NCI-H82 treated with DMSO at 0.1 percent for 48 hours (cell line): ENCODE results near the gene SLC37A2.
A peak's percentile ranks its signal among the peaks of the same experiment; 100 is the strongest.

ENCODE experiments used
- DNase-seq: peaks from one replicate; lab custom pipeline; 2025; ENCODE audit not compliant: unreplicated experiment; lab: John Stamatoyannopoulos, UW

The SLC37A2 gene

DNA sequence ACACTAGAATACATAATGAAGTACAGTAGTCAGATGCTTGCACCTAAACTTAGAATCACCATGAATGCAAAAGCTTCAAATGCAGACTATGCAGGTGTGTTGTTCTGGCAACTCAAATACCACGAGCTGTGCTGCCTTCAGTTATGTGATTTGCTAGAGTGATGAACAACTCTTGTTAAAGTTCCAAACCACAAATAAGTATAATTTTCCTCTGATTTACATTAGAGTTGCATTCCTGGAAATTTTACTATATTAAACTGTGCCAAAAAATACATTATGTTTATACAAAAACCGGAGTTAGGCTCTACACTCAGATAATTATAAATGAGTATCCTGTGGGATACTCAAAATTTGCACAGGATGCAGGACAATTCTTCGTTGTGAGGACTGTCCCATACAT, 45.4 kb downstream of the SLC37A2 start:
- no peak for DNase-seq

DNA sequence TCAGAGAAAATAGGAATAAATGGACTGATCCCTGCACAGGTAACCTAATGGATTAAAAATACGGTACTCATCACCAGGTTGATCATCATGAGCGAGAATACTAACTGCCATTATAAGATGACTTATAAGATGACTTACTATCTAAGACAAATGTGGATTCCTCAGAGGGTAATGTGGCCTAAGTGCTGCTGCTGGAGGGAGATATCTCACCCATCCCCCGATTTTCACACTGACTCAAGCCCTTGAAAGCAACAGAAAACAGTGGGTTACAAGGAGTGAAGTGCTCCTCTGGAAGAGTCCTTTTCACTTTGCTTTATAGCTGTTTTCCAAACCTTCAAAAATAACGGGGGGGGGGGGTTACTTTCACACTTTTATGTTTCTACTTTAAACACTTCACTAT, 47.4 kb downstream of the SLC37A2 start:
- DNase-seq = no peak

DNA sequence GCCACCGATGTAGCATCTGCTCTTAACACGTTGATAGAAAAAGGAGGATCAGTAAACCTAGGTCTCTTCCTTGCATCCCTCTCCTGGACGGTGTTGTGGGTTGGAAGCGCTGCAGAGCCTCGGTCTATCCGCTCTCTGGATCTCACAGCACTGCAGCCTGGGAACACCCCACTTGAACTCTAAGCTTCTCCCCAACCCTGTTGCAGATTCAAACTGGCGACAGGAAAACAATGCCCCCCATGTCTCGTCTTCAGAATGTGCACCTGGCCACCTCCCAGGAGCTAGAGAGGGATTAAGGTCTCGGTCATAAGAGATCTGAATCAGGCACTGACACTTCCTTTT, 47.9 kb downstream of the SLC37A2 start:
- DNase-seq = no peak

DNA sequence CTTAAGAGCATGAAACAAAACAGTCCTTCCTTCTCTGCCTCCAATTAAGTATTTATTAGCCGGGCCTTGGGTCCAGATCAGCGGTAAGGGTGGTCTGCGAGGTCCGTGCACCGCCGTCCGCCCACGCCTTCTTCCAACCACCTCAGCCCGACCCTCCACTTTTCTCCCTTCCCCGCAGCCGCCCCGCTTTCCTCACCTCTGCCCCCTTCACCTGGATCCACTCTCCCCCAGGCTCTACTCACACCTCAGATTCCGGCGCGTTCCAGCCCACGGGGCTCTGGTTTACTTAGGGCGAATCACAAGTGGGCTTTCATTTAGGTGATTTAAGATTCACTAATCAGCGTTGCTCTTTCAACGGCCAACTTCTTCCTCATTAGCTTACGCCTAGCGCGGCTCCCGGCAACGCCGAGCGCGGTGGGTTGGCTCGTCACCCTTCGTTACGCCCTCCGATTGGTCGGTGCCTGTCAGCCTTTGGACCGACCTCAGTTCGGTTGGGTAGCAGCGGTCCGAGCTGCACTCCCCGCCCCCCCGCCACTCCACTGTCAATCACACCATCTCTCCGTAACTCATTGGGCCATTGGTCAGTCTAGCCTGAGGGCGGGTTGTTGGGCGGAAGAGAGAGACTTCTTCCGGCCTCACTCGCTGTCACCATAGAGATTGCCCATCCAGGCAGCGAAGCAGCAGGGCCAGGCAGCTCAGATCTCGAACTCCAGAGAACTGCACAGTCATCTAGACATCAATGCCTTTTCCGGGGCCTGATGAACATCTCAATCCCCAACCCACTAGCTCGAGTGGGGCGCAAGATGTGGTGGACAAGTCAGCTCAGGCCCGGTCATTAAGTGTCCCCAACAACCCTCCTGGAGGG, 48.5 kb downstream of the SLC37A2 start, which contains the start of gene TMEM218:
TSS of gene TMEM218 (minus strand) at position 284 of the 865 bp plus-strand sequence. CDS start 9,385 bp downstream, outside the sequence.
- DNase-seq = peak; percentile 97

DNA sequence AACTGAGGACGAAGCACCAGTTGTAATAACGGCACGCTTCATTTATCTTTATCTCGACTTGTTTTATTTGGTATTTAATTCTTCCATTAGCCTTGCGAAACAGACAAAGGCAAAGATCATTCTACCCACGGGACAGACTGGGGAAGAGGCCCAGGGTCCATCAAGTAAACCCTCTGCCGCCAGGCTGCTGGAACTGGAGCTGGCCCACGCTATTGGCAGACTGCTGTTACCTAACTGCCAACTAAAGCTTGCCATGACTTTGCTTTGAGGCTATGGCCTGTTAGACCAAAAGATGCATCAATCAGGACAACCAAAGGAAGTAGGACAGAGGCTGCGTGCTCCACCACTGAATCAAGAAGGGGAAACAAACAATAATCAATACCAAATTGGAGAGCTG, 49.1 kb downstream of the SLC37A2 start:
- no peak for DNase-seq

DNA sequence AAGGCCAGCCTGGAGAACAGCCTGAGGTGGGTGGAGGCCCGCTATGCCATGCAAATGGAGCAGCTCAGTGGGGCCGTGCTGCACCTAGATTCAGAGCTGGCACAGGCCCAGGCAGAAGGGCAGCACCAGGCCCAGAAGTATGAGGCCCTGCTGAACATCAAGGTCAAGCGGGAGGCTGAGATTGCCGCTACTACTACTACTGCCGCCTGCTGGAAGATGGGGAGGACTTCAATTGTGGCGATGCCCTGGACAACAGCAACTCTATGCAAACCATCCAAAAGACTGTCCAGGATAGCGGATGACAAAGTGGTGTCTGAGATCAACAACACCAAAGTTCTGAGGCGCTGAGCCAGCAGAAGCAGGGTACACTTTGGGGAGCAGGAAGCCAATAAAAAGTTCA, 51.4 kb downstream of the SLC37A2 start:
- DNase-seq = no peak

DNA sequence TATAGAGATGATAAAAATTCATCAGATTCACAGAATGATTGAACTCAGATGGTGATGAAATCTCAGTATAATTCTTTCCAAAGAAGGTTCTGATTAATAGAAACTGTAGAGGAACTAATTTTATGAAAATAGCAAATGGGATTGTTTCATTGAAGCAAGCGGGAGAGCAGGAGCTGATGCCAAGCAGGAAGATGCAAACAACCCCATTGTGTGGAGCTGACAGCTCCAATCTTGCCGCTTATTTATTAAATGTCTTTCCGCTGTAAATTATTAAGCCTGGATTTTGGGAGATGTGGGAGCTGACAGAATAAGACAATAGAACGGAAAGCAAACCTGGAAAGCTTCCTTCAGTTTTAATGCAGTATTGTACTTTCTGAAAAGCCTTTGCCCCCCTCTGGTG, 54.3 kb downstream of the SLC37A2 start:
- DNase-seq = no peak

DNA sequence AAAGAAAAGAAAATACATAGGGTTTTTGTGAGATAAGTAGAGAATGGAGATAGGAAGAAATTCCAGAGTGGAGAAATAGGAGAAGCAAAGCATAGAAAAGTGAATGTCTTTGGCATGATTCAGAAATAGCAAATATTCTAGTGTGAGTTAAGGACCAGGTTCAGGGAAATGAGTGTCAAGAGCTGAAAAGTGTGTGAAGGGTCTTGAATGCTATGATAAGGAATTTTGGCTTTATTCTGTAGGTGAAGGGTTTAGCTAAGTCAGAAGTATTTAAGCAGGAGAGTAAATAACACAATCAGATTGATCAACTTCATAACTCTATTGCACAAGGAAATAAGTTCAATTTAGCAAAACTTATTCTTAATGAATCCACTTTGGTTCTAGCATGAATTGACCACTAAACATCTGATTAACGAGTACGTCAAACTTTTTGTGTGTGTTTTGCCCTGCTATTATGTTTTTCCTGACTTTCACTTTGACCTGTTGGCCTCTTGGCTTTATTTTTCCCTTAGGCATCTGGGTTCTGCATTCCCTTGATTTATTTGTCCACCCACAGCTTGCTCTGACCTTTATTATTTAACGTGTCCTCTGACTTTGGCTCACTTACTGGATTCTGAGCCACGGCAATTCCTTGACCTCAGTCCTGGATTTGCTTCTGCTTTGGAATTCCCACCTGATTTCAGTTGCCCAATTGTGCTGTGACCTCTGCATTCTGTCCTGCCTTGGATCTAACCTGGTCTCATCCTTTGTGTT, 60.3 kb downstream of the SLC37A2 start:
- DNase-seq = no peak

DNA sequence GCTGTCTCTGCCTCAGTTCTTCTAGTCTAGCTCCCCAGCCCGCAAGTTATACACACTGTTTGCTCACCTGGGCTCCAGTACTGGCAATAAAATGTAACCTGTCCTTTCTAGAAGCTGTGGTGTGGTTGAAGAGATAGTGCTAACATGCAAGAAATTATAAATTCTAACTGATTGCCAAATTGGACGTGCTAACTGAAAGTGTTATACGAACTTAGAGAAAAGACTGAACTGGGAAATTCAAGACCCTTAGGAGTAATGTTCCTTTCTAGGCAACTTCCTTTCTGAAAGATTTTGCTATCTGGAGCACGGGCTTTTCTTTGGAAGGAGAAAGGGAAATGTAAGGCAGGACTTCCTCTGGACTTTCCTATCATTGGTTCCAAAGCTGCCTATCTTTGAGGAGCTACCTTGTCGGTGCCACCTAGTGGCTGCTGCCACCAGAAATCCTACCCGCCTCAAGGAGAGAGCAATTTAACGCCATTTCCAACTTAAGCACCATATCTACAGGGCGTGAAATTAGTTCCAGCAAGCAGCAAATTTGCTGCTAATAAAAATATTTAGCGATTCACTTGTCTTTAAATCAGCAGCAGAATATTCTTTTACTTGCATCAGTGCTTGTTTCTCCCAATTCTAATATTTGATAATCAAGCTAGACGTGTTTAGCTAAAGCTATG, 61.0 kb downstream of the SLC37A2 start:
- no peak for DNase-seq

DNA sequence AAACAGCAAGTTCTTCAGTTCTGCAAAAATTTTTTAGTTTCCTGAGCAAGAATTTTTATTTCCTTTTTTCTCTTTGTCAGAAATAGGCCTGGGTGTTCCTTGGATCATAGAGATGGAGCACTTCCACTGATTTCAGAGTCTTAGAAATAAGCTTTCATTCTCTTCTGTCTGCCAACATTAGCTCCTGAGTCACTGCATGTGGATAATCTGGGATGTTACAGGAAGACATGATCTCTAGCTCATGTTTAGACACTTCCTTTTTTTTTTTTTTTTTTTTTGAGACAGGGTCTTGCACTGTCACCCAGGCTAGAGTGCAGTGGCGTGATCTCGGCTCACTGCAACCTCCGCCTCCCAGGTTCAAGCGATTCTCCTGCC, 61.5 kb downstream of the SLC37A2 start:
- no peak for DNase-seq

DNA sequence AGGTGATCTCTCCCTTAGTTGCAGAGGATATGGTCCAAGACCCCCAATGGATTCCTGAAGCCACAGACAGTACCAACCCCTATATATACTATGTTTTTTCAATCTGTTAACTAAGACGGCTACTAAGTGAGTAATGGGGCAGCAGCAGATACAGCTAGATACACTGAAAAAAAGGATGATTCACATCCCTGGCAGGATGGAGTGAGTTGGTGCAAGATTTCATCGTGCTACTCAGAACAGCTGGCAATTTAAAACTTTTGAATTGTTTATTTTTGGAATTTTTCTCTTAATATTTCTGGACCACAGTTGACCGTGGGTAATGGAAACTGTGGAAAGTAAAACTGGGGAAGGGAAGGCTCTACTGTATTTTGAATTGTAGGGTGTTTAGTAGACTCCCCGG, 65.3 kb downstream of the SLC37A2 start:
- no peak for DNase-seq

DNA sequence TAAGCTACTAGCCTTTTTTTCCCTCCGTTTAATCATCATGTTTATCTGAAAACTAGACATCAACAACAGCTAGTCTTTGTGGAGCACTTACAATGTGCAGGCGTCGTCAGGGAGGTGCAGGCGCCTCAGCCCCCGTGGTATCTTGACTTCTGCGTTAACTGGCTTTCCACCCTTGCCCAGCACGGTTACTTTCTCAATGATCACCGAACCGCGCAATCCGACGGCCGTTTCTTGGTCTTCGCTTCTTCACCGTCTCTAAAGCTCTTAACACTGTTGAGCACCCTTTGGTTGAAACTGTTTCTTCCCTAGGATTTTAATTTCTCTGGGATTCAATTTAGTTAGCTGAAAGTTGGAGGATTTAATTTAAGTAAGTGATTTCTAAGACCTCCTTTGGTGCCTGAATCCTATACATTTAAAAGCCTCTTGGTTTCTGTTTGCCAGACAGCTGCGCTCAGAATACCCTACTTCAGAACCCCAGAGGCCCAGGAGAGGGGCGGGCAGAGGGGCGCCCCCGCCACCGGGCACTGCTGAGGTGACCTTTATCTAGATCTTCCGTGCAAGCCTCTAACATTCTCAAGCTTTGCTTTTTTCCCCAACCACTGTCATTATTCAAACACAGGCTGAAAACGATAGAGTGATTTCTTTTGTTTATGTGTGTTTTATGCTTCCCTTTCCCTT, 66.3 kb downstream of the SLC37A2 start:
- DNase-seq = no peak

DNA sequence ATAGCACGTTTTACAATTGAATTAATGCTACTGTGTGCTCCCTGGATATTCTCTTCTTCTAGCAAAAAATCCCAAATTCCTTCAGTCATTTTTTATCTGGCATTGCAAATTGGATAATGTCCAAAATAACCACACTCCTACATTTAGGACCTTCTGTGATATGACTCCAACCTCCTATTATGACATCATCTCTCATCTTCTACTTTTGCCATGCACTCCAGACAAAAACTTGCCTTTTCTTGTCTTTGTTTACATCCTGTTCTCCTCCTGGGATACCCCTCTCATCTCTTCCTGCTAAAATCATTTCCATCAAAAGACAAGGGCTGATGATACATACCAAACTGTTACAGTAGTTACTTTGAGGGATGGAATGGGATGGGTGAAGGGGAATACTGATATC, 69.0 kb downstream of the SLC37A2 start:
- no peak for DNase-seq

DNA sequence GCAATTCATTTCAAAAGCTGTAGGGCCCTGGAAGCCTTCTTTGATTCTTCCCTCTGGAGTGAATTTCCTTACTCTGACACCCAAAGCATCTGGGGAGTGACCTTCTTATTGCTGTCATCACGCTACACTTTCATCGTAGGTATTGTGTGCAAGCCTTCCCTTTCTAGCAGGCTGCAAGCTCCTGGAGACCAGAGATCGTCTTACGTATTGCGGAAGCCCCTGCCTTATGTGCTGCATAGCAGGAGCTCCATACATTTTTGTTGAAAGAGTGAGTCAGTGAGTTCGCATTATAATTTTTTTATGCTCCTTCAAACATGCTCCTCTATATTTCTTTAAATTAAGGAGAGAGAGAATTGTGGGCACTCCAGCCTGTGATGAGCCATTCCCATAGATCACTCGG, 69.5 kb downstream of the SLC37A2 start:
- no peak for DNase-seq

DNA sequence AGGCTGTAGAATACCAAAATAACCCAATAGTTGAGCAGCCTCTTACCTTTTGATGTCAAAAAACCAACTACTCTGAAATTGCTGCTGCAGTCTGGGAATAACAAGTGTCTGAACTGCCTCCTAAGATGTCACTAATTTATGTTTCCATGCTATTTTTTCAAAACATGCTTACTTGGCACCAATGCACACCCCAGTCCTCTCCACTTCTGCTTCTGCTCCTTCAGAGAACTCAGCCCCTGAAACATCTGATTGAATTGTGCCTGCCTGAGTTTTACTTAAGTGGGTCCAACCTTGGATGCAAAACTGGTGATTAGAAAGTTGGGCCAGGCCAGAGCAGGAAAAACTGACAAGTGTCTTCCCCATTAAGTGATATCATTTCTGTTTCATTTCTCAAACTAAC, 72.9 kb downstream of the SLC37A2 start:
- no peak for DNase-seq

DNA sequence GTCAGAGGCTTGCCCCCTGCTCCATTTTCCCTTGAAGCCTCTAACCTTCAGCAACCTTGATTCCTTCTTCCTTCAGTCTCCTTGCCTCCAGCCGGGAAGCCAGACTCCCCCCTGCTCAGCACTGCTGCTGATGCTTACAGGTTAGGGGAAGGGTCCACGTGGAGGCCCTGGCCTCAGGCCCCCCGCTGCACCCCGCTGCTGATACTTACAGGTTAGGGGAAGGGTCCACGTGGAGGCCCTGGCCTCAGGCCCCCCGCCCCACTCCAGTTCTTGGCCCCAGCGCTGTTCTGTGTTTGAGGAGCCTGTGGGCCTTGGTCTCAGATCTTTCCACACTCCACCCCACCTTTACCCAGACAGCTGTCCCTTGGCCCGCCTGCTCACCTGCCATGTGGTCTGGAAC, 75.9 kb downstream of the SLC37A2 start:
- DNase-seq = no peak

DNA sequence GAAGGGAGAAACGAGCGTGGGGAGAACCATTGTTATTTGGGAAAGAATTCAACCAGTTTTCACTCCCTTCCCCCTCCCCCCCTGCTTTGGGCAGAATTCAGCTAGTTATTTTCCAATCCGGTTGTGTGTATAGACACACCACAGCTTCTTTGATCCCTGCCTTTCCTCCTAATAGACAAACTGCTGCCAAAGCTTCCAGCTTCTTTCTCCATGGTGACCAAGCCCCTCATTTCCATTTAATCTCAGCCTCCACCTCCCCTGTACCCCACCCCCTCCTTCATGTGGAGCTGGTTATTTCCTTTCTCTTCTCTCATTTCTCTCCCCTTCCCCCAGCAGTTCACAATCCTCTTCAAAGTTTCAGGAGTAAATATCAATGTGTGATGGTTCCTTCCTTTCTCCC, 76.7 kb downstream of the SLC37A2 start:
- DNase-seq = no peak
